OCI-LY1 (cell line): ENCODE measurements around the gene SH3BGRL.

Experiments used
- H2AFZ ChIP-seq: fragments of 200-600 bp; sonication (generic), shearing (Covaris generic); 2 replicates; pipeline ENCODE4 v1.6.0; 2014; ENCODE audit warnings: antibody characterized with exemption, mild to moderate bottlenecking, low read length
- H3F3A ChIP-seq: fragments of 200-600 bp; sonication (generic), shearing (Covaris generic); 2 replicates; pipeline ENCODE4 v1.6.0; 2014; ENCODE audit warnings: mild to moderate bottlenecking, antibody characterized with exemption, low read length, moderate library complexity; ENCODE audit not compliant: insufficient read depth
- H3K27ac ChIP-seq: fragments of 200-600 bp; sonication (generic); 2 replicates; pipeline ENCODE4 v1.5.1; 2014; ENCODE audit warnings: low read length, mixed run types, mild to moderate bottlenecking, low read depth; ENCODE audit not compliant: poor library complexity, severe bottlenecking
- H3K27me3 ChIP-seq: fragments of 200-600 bp; sonication (generic); 2 replicates; pipeline ENCODE4 v1.6.0; 2014; ENCODE audit warnings: antibody characterized with exemption, mild to moderate bottlenecking, low read length, moderate library complexity; ENCODE audit not compliant: insufficient read depth
- H3K36me3 ChIP-seq: fragments of 200-600 bp; sonication (generic); 2 replicates; pipeline ENCODE4 v1.6.1; 2014; ENCODE audit warnings: mild to moderate bottlenecking, antibody characterized with exemption, low read length, moderate library complexity, mixed read lengths; ENCODE audit not compliant: insufficient read depth
- H3K4me1 ChIP-seq: fragments of 200-600 bp; sonication (generic); 2 replicates; pipeline ENCODE4 v1.5.1; 2014; ENCODE audit warnings: mild to moderate bottlenecking, low read length, moderate library complexity; ENCODE audit not compliant: insufficient read depth, severe bottlenecking
- H3K4me2 ChIP-seq: fragments of 200-600 bp; sonication (generic), shearing (Covaris generic); 2 replicates; pipeline ENCODE4 v1.6.1; 2014; ENCODE audit warnings: low read length
- H3K4me3 ChIP-seq: fragments of 200-600 bp; sonication (generic); 2 replicates; pipeline ENCODE4 v1.5.1; 2014; ENCODE audit warnings: low read length, low read depth, mild to moderate bottlenecking, mixed read lengths; ENCODE audit not compliant: poor library complexity, severe bottlenecking
- H3K79me2 ChIP-seq: fragments of 200-600 bp; shearing (Covaris generic); 2 replicates; pipeline ENCODE4 v1.6.1; 2016; ENCODE audit warnings: mixed run types, low read length, mixed read lengths; ENCODE audit not compliant: insufficient read depth
- H3K9ac ChIP-seq: fragments of 200-600 bp; sonication (generic), shearing (Covaris generic); 2 replicates; pipeline ENCODE4 v1.6.1; 2014; ENCODE audit warnings: mild to moderate bottlenecking, low read length, mixed read lengths
- H3K9me2 ChIP-seq: fragments of 200-600 bp; sonication (generic), shearing (Covaris generic); 2 replicates; pipeline ENCODE4 v1.6.1; 2014; ENCODE audit warnings: low read depth, mild to moderate bottlenecking, low read length, mixed read lengths
- H3K9me3 ChIP-seq: fragments of 200-600 bp; shearing (Covaris generic); 2 replicates; pipeline ENCODE4 v1.6.1; 2014; ENCODE audit warnings: low read length, mixed read lengths
- H4K20me1 ChIP-seq: fragments of 200-600 bp; sonication (generic), shearing (Covaris generic); 2 replicates; pipeline ENCODE4 v1.6.0; 2016; ENCODE audit warnings: mild to moderate bottlenecking, low read length; ENCODE audit not compliant: insufficient read depth
- CTCF ChIP-seq: fragments of 200-600 bp; sonication (generic), shearing (Covaris generic); IDR thresholded peaks from 2 replicates; pipeline ENCODE4 v1.5.1; 2017; ENCODE audit warnings: mild to moderate bottlenecking, antibody characterized with exemption, low read length, moderate library complexity, mixed read lengths
- EZH2 ChIP-seq: fragments of 200-600 bp; sonication (generic), shearing (Covaris generic); IDR thresholded peaks from 2 replicates; pipeline ENCODE4 v1.8.0; 2017; ENCODE audit warnings: borderline replicate concordance, mixed run types, mild to moderate bottlenecking, antibody characterized with exemption, low read length, moderate library complexity, mixed read lengths

Gene SH3BGRL

GRCh38 chrX:81202456-81202819 is 536 bp downstream of the SH3BGRL start:
- no peaks in the 10 kb centered on the region for H3F3A ChIP-seq
- TF ChIP-seq EZH2 (no peak), CTCF (no peak)

GRCh38 chrX:81202943-81203342 is 1.0 kb downstream of the SH3BGRL start:
- H3K27ac ChIP-seq = peak overlapping the region; percentile 84
- peaks cover 29% of the 10 kb centered on the region for H3K36me3 ChIP-seq
- peaks cover 21% of the 10 kb centered on the region for H3K4me1 ChIP-seq
- H3K4me2 ChIP-seq = peak overlapping the region; percentile 85
- TF ChIP-seq CTCF (no peak), EZH2 (no peak)
- no peaks in the 10 kb centered on the region for H3K9me2 ChIP-seq
- H3K4me3 ChIP-seq = peak overlapping the region; percentile 92
- no peaks in the 10 kb centered on the region for H3K27me3 ChIP-seq
- peak overlapping the region; percentile 93 for H3K9ac ChIP-seq
- peaks cover 54% of the 10 kb centered on the region for H3K79me2 ChIP-seq
- H3F3A ChIP-seq = no peaks in the 10 kb centered on the region
- H2AFZ ChIP-seq = no peak overlapping the region
- no peaks in the 10 kb centered on the region for H4K20me1 ChIP-seq
- H3K9me3 ChIP-seq = no peaks in the 10 kb centered on the region

More at GRCh38 chrX:81202456-81202819, 536 bp downstream of the SH3BGRL start:
- peak overlapping the region; percentile 92 for H3K4me3 ChIP-seq
- H3K36me3 ChIP-seq = peaks cover 27% of the 10 kb centered on the region
- no peaks in the 10 kb centered on the region for H3K9me2 ChIP-seq
- no peaks in the 10 kb centered on the region for H4K20me1 ChIP-seq
- H3K4me2 ChIP-seq = peak overlapping the region; percentile 85
- no peaks in the 10 kb centered on the region for H3K27me3 ChIP-seq
- no peaks in the 10 kb centered on the region for H3K9me3 ChIP-seq
- H3K9ac ChIP-seq = peak overlapping the region; percentile 93
- H2AFZ ChIP-seq = no peak overlapping the region
- peaks cover 50% of the 10 kb centered on the region for H3K79me2 ChIP-seq
- peak overlapping the region; percentile 84 for H3K27ac ChIP-seq
- peaks cover 21% of the 10 kb centered on the region for H3K4me1 ChIP-seq

GRCh38 chrX:81205551-81205950 is 3.6 kb downstream of the SH3BGRL start:
- H3K4me3 ChIP-seq = no peak overlapping the region
- no peaks in the 10 kb centered on the region for H3K9me2 ChIP-seq
- H3K4me2 ChIP-seq = no peak overlapping the region
- H3K27me3 ChIP-seq = no peaks in the 10 kb centered on the region
- H3K4me1 ChIP-seq = peaks cover 21% of the 10 kb centered on the region
- no peaks in the 10 kb centered on the region for H3K9me3 ChIP-seq
- H2AFZ ChIP-seq = no peak overlapping the region
- TF ChIP-seq CTCF = no peak
- TF ChIP-seq EZH2 = no peak
- H3K79me2 ChIP-seq = peaks cover 67% of the 10 kb centered on the region
- H4K20me1 ChIP-seq = no peaks in the 10 kb centered on the region
- H3K27ac ChIP-seq = no peak overlapping the region
- no peak overlapping the region for H3K9ac ChIP-seq
- H3F3A ChIP-seq = no peaks in the 10 kb centered on the region
- peaks cover 35% of the 10 kb centered on the region for H3K36me3 ChIP-seq
